Daoy (cell line): ENCODE data around the gene PPP1R1B. TPM values are rescaled to one million over a fixed set of nuclear protein-coding genes. Genes with fewer than 3 reads are reported as not detected.
A peak's percentile ranks its signal among the peaks of the same experiment; 100 is the strongest.

Experiments
- DNase-seq: peaks from one replicate; pipeline ENCODE4 v3.0.0-alpha.2; 2015; ENCODE audit warnings: low read depth
- total RNA-seq: library from RNA; depleted of rRNA; stranded (reverse); fragments of >200 nt; shearing (Covaris generic); gene quantifications from 2 replicates; pipeline ENCODE4 v1.2.3, GENCODE V29; 2014

The PPP1R1B gene
- total RNA-seq, 1 experiment from 2014 or later, result not detected

DNA sequence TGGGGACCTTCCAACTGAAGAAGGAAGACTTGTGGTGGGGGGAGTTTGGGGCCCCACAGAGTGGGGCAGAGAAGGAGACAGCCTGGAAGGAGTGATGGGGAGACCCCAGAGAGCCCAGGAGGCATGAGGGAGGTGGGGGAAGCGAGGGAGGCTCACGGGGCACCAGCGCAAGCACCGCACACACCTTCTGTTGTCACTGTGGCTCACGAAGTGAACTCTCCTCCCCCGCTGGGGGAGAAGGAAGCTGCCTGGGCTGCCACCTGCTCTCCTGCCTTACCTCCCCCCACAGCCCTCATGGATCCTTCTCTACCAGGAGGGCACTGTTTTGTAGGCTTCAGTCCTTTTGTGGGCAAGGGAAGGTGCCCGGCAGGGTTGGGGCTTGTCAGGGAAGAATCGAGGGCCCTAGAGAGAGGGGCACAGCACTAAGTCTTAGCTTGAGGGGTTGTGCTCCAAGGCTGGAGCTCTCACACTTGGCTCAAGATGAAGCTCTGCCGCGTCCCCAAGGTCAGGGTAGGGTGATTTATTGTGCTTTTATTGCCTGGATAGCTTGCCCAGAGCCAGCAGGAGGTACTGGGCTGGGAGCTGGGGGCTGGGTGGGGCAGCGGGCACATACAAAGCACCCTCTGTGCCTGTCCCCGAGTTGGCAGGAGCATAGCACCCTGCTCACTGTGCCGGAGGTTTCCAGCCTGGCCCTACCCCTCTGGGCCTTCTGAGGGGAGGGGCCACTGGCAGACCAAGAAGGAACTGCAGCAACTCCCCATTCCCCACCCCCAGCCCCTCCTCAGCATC lies 5.6 kb downstream of the PPP1R1B start:
- DNase-seq, result no peak

DNA sequence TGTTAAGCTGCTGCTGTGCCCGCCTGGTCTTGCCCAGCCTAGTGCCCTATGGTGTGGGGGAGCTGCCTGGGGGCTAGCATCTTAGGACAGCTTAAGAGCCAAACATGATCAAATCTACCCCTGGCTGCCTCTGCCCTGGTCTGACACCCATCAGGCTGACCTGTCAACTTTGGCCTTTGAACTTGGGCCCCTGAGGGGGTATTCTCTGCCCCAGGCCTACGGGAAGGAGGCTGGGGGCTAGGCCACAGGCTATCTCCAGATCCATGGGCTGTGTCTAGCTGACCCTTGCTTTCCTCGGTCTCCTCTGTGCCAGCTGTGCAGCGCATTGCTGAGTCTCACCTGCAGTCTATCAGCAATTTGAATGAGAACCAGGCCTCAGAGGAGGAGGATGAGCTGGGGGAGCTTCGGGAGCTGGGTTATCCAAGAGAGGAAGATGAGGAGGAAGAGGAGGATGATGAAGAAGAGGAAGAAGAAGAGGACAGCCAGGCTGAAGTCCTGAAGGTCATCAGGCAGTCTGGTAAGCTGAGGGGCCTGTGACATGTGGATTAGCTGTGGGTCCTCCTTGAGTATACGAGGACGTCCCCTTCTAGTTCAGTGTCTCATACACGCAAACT lies 6.9 kb downstream of the PPP1R1B start:
- DNase-seq, result no peak

DNA sequence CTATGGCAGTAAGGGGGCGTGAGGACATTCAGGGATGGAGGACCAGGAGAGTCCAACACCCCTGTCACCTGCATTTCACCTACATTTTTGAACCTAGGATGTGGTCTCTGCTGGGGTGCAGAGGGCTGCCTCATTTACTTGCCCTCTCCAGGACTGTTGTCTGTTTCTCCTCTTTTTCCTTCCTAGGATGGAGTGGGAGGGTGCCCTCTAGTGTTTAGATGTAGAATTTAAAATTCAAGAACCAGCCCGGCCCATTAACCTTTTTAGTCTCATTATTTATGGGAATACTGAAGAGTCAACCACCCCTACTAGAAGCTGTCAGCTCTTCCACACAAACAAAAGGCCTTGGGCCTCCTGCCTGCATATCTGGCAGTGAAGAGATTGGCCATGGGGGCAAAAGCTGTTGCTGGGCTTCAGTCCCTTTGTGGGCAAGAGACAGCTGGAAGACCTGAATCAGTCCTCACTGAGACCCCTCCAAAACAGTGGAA lies 7.7 kb downstream of the PPP1R1B start:
- no peak for DNase-seq

DNA sequence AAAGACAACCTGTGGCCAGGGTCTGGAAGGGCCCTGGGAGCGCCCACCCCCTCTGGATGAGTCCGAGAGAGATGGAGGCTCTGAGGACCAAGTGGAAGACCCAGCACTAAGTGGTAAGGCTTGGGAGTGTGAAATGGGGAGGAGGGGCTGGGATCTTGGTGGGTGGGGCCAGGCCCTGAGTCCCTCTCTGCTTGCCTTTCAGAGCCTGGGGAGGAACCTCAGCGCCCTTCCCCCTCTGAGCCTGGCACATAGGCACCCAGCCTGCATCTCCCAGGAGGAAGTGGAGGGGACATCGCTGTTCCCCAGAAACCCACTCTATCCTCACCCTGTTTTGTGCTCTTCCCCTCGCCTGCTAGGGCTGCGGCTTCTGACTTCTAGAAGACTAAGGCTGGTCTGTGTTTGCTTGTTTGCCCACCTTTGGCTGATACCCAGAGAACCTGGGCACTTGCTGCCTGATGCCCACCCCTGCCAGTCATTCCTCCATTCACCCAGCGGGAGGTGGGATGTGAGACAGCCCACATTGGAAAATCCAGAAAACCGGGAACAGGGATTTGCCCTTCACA lies 8.9 kb downstream of the PPP1R1B start:
- DNase-seq, result no peak

DNA sequence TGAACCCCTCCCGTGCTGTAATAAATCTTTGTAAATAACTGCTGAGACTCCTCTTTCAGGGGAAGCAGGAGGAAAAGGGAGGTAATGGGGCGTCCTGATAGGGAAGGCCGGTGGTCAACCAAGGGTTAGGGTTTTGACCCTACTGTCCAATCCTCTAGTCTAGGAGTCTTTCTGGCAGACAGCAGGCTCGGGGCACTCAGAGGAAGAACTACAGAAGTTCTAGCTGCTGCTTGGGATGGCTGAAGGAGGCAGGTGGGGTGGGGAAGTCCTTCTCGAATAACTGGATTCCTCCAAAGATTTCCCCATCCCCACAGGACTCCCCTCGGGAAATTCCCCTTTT lies 9.8 kb downstream of the PPP1R1B start:
- no peak for DNase-seq

DNA sequence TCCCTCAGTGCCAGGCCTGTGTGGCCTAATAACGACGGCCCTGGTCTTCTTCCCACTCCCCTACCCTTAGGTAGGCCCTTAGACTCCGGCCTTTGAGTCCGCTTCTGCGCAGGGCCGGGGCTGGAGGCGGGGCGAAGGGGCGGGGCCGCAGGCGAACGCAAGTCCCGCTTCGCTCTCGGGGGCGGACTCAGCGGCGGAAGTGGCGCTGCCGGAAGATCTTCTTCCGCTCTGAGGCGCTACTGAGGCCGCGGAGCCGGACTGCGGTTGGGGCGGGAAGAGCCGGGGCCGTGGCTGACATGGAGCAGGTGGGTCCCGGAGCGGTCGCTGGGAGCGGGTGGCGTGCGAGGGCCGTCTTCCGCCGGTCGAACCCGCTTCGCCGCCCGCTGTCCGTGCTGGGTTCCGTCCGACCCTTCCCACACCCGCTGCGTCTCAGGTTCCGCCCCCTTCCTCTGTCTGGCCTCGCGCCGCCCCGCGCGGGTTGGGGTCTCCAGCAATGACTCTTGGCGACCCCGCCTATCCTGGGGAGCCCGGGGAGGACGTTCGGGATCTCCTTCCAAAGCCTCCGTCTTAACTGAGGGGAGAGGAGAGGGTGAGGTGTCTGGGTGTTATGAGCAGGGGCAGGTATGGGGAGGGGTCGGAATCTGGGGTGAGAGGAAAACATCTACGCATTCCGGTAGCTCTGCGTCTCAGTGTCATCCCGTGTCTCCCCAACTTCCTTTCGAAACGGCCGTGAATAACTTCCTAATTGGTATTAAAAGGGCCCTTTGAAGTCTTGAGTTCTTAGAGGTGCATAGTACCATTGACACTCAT lies 10.4 kb downstream of the PPP1R1B start, which contains the start of gene STARD3:
Gene STARD3 (plus strand): TSS at position 218 of the 810 bp plus-strand sequence. CDS start 16,388 bp downstream, outside the sequence.
- peak; percentile 86 for DNase-seq

DNA sequence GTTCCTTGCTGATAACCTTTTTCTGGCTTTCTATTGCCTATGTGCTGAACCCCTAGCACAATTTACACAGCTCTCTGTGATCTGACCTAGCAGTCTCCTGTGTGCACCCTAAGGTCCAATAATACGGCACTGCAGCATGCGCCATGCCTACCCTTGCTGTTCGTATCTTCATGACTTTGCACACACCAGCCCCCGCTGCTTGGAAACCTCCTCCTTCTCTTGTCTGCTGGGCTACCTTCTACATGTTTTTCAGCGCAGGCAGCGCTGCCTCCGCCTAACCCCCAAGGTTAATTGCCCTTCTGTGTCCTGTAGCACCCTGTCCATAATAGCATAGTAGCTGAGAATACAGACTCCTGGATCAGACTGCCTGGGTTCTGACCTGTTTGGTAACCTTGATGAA lies 11.6 kb downstream of the PPP1R1B start:
- no peak for DNase-seq

DNA sequence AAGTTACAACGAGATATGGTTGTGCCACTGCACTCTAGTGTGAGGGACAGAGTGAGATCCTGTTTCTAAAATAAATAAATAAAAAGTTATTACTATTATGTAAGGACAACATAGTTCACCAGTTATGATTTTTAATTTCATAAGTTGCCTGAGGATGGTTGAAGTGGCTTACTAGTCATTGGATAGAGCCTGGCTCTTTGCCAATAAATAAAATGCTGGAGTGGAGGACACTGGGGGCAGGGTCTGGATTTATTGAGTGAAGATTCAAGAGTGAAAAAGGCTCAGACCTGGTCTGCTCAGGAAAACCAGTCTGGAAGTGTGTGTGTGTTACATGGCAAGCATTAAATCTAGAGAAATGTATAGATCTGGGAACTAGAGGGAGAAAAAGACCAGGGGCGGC lies 12.3 kb downstream of the PPP1R1B start:
- no peak for DNase-seq

DNA sequence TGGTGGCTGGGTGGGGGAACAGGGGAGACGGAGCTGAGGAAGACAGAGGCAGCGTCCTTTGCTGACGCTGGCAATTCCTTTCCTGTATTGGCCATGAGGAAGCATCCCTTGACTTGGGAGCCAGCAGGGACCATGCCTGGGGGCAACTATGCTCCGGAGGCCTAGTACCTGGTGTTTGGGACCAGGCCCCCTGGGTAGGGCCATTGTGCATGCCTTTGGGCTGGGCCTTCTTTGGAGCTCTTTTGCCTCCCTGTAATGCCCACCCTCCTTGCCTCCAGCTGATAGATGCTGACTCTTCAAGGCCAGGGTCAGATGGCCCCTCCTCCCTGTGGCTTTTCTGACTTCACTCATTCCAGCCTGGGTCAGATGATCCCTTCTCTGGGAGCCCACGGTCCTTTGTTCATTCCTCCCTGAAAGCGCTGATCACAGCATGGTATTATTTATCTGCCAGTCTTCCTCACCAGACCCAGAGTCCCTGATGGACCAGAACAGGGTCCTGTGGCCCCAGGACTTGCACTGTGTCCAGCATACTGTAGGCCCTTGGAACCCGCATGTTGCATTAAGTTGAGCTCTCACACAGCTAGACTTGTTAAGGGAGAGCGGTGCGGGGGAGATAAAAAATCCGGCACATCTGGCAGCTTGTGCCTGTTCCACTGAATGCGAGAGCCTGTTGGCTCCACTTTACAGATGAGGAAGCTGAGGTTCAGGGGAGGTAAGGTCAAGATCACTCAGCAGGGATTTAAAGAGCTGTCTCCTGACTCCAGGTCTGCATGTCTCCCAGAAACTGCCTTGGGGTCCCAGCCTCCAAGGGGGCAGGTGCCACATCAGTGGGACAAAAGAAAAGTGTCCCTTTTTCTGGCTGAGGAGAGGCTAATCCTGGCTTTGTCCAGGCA lies 13.1 kb downstream of the PPP1R1B start:
- DNase-seq, result no peak

DNA sequence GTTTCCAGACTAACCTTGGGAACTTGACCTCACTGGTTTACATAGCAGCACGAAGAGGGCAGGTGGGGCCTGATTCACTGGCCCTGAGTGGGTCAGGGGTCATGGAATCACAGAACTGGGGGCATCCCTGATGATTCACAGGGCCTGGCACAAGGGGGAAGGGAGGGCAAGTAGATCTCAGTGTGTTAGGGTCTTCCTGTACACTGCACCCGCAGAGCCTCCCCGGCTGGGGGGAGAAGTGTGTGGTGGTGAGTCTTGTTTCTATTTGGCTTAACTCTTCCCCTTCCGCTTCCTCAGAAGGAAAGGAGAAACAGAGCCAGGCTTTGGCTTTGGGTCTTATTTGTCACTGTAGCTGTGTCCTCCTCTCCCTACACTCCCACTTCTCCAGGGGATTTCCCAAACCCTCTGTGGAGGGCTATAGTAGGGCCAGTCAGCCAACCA lies 13.9 kb downstream of the PPP1R1B start:
- DNase-seq, result peak; percentile 23

DNA sequence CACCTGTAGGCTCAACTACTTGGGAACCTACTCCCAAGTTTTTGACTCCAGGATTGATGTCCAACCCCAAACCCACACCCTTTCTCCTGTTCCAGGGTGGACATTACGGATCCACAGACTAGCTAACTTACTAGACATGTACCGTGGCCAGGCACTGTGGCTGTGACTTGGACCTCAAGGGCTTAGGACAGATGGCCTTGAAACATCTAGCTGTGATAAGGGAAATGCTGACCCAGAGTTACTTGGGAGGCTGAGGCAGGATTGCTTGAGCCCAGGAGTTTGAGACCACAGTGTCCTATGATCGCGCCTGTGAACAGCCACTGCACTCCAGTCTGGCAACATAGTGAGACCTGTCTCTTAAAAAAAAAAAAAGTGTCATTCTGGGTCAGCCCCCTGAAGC lies 14.3 kb downstream of the PPP1R1B start:
- DNase-seq, result no peak

DNA sequence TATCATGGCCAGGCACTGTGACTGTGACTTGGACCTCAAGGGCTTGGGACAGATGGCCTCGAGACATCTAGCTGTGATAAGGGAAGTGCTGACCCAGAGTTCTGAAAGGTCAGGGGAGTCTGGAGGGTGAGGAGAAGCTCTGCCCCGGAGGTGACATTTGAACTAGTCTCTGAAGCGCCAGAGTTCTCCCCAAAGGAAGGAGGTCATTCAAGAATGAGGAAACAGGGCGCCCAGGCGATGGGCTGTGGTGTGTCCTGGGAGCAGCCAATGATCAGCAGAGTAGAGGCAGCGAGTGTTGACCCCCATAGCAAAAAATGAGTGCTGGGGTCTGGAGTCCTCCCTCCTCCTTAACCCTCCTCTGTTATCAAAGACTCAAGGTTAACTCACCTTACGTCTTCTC lies 15.1 kb downstream of the PPP1R1B start:
- DNase-seq, result no peak

DNA sequence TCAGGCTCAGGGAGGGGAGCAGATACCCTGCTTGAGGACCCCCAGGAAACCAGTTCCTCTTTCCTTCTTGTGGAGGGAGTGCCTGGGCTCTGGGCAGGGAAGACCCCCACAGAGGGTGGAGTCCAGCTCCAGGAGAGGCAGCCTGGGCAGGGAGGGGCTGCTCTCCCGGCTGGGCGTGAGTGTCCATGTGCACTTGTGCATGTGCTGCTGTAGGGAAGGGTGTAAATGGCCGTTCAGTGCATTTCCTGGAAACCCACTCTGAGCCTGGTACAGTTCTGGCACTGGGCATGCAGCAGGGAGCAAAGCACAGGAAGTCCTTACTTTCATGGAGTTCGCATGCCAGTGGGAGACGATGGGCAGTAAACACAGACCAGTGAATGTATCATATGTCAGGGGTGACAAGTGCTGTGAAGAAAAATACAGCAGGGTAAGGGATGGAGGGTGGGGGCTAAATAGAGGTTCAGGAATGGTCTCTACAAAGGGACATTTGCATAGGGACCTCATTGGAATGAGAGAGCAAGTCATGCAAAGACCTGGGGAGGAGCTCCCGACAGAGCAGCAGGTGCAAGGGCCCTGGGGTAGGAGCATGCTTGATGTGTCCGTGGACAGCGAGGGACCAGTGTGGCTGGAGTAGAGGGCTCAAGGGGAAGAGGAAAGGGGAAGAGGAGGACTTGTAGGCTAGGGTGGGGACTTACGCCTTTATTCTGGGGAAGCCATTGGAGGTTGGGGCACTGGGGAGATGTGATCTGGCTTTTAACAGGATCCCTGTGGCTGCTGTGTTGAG lies 15.7 kb downstream of the PPP1R1B start:
- DNase-seq, result no peak

DNA sequence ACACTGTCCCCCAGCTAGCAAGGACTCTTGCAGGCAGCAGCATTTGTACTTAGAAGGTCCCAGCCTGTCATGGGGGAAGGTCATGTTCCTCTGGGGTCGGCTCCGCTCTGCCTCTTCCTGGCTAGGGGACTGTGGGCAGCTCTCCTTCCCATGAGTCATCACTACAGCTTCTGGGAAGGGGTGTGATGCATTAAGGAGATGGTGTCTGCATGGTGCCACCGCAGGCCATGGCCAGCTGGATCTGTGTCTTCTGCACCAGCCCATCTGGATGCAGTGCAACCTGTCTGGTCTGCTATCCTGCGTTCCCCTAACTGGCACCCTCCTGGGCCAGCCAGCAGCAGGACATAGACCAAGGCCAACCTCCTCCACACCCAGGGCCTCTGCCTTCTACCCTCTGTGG lies 16.5 kb downstream of the PPP1R1B start:
- peak; percentile 42 for DNase-seq

DNA sequence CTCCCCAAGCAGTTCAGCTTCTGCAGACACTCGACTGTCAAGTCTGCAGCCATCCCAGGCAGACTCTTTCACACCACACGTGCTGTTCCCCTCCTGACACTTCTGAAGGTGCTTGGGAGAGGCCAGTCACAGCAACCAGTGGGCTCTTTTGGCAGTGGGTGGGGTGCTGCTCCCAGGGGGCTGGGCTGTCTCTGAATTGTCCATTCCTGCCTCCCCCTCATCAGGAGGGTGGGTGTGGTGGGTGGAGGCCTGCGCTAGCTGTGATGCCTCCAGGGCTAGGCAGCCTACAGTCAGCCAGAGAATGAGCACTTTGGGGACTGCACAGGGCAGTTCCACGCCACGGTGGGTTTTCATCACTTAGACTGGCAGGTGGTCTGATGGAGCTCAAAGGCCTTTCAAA lies 20.5 kb downstream of the PPP1R1B start:
- DNase-seq, result no peak

DNA sequence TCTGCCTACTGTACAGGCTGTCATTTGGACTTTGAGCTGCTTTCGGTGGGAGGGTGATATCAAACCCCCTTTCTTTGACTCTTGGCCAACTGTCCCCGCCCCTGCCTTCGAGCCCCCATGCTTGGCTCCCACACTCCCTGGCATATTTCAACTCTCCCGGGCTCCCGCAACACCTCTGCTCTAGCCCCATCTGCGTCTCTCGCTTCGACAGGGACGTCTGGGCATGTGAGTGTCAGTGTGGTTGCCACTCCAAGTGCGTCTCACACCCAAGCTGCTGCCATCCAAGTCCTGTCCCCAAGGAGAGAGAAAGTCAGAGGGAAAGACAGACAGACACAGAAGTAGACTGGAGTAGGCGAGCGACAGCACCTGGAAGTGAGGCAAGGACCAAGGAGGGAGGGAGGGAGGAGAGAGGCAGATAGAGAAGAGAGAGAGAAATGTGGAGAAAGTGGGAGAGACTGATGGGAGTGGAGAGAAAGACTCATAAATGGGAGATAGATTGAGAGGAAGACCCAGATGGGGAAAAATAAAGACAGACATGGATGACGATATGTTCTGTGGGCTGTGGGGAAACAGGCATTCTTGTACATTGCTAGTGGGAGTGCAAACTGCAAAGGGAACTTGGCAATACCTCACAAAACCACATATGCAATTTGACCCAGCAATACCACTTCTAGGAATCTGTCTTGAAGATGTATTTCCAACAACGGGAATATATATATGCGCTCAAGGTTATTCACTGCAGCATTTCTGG lies 22.0 kb downstream of the PPP1R1B start:
- no peak for DNase-seq

DNA sequence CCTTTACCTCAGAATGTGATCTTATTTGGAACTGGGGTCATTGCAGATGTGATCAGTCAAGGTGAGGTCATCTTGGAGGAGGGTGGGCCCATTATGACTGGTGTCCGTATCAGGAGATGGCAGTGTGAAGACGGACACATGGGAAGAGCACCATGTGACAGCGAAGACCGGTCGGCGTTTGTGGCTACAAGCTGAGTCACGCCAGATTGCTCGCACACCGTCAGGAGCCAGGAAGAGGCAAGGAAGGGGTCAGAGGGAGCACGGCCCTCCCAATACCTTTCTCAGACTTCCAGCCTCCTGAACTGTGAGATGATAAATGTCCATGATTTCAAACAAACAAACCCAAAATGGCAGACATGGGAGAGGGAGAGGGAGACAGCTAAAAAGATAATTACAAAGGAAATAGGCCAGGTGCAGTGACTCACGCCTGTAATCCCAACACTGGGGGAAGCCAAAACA lies 23.4 kb downstream of the PPP1R1B start:
- DNase-seq, result peak; percentile 70

DNA sequence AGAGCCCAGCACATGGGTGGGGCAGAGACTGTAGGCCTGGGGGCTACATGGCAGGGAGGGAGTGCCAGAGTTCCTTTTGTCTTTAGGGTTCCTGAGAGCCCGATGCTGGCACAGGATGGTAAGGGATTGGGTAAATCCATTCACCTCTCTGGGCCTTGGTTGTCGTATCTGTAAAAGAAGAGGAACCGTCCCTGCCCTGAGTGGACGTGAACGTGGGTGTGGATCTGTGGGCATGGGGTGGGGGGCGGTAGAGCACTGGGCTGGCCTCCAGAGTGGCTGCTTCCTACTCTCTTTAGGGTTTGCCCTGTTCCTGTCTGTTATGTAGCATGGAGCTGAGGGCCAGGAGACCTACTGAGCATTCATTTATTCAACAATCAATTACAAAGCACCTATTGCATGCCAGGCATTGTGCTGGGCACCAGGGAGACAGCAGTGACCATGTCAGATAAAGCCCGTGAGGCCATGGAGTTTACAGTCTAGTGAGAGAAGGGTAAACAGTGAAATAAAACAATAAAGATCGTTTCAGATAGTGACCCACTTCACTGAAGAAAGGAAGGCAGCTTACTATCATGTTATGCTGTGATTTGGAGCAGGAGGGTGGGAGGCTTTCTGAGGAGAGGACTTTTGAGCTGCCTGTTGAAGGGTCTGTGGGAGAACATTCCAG lies 25.3 kb downstream of the PPP1R1B start:
- no peak for DNase-seq
